Forelimb muscle (tissue), 1 donor: ENCODE data around the gene BRI3. TPM values are rescaled to one million over a fixed set of nuclear protein-coding genes. Genes with fewer than 3 reads are reported as not detected.

ENCODE experiments used
- DNase-seq: peaks from one replicate; pipeline ENCODE4 v3.0.0-alpha.2; 2013; ENCODE audit warnings: low read depth
- polyA plus RNA-seq: library from polyadenylated mRNA; unstranded; fragments of 120-200 nt; gene quantifications from one replicate; pipeline ENCODE4 v1.2.1, GENCODE V29; 2013; ENCODE audit not compliant: insufficient read length

The BRI3 gene, protein sequence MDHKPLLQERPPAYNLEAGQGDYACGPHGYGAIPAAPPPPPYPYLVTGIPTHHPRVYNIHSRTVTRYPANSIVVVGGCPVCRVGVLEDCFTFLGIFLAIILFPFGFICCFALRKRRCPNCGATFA
- polyA plus RNA-seq, result 89.3 TPM

- DNase-seq, result no peak
Observed at GRCh38 chr7:98280791-98281756, at the start of gene BRI3. BRI3 (plus strand) TSS chr7:98281686; CDS start chr7:98281796, 110 bp downstream.

DNA sequence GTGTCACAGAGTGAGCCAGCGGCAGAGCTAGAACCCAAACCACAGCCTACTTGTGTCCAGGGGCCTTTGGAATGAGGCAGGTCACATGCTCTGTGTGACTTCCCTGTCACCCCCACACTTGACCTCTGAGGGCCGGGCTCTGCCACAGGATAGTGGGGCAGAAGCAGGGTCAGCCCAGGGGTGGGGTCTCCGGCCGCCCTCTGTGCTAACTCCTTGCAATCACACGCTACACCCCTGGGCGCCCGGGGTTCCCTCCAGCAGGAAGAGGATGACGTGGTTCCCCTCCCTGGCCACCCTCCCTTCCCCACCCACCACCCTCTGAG lies 49.3 kb upstream of the BRI3 start:
- DNase-seq, result no peak

GRCh38 chr7:98232799-98233198 lies 48.7 kb upstream of the BRI3 start:
- DNase-seq, result no peak

- DNase-seq, result no peak
Observed at GRCh38 chr7:98233219-98234070, 48.0 kb upstream of the BRI3 start.

GRCh38 chr7:98234429-98235147 lies 46.9 kb upstream of the BRI3 start:
- DNase-seq, result no peak

DNA sequence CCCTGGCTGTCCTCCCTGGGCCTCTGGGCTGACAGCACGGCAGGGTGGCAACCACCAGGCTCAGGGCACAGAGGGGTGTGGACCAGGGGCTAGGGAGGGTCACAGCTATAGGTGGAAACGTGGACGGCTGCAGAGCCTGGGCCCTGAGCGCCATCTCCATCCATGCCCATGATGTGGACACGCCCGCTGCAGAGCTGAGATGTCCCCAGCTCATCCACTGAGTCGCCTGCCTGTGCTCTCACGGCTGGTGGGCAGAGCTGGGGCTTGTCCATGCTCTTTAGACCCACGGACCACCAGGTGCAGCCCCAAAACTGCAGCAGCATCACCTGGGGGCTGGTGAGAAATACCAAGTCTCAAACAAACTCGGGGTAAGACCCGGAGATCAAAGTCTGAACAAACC lies 45.6 kb upstream of the BRI3 start:
- DNase-seq, result no peak

DNA sequence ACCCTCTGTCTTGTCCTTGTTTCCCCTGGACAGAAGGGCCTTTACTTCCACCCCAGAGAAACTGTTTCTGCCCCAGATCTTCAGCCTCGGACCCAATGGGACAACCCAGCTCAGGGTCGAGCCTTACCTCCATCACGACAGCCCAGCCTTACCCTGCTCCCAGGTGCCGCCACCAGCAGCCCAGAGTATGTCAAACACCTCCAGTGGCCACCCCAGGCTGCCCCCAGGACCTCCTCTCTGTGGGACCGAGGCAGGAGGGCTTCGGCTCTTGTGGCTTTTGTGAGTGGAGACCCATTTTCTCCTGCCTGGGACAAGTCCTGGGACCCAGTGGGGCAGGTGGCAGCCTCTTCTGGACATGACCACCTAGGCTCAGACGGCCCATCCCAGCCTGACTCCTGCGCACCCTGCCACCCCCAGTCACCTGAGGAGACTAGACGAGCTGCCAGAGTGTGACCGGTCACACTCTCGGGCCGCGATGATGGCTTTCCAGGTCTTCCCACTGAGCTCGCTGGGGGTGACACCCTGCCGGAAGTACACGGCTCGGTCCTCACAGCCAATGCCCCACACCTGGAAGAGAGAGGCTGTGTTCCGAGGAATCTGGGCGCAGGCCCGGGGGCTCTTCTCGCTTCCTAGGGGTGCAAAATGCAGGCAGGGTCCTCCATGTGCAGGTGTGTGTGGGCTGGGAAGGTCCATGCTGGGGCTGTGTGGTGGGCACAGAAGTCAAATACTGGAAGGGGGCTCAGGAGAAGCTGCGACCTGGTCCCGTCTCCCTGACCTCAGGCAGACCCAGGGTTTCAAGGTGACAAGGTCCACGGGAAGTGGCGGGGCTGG lies 44.9 kb upstream of the BRI3 start:
- DNase-seq, result no peak

DNA sequence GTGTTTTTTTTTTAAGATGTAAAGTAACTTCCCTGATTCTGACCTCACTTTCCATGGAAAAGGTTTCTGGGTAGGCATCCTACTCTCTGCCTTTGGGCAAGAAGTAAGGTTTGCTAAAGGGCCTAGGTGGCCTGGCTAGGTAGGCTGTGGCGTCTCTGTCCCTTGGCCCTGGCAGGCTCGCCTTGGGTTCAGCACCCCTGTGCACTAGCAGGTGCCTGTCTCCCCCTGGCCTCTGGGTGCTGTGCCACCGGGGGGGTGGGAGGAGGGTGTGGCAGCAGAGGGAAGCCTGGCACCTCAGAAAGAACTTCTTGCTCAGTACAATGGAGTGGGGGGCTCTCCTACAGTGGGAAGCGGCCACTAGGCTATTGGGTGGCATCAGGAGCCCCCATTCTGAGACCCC lies 43.4 kb upstream of the BRI3 start:
- no peak for DNase-seq

- DNase-seq, result no peak
Observed at GRCh38 chr7:98238976-98239375, 42.5 kb upstream of the BRI3 start.

GRCh38 chr7:98240961-98241673 lies 40.4 kb upstream of the BRI3 start:
- DNase-seq, result no peak

DNA sequence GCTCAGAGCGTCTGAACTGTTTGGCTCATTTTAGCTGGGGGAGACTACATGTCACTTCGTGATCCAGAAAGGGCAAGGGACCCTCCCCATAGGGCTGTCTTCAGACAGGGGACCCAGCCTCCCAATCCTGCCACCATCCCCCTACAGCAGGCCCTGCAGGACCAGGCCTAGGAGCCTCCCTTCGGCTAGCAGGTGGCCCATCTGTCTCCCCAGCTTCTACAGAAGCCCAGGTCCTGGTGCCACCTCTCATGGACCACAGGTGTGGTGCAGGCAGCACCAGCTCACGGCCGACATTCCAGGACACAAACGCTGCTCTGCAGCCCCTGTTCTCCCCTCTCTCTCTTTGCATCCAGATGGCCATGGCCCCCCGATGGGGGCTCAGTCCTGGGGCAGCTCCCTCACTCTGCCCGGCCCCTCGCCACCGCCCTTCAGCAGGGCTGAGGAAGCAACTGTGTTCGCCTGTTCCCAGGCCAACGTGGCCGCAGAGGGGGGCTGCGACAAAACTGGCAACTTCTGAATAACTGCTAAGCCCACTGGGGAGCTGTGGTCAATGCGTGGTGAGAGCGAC lies 39.7 kb upstream of the BRI3 start:
- no peak for DNase-seq

GRCh38 chr7:98242342-98242741 lies 39.1 kb upstream of the BRI3 start:
- DNase-seq, result no peak

DNA sequence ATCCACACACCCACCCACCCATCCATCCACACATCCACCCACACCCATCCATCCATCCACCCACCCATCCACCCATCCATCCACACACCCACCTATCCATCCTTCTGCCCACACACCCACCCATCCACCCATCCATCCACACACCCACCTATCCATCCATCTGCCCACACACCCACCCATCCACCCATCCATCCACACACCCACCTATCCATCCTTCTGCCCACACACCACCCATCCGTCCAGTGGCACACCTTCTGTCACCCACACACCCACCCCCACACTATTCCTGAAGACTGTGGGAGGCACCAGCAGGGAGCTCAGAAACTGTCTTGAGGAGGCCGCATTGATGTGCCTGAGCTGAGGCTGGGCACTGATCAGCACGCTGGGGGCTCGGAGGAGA lies 38.6 kb upstream of the BRI3 start:
- no peak for DNase-seq

GRCh38 chr7:98244871-98245270 lies 36.6 kb upstream of the BRI3 start:
- DNase-seq, result no peak

DNA sequence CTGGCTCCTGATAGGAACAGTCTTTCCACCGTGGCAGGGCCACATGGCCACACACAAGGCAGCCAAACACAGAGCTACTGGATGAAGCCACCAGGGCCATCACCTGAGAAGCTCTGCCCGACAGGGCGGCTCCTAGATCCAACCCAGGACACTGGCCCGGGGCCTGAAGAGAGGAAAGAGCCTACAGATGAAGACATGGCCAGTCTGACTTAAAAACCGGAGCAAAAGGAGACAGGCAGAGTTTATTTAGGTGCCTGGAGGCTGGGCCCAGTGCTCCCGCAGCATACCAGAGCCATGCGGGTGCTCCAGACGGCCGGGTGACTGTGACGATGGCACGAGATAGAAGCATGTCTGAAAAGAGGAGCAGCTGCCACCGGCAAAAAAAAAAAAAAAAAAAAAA lies 33.3 kb upstream of the BRI3 start:
- no peak for DNase-seq

- no peak for DNase-seq
Observed at GRCh38 chr7:98249106-98249505, 32.4 kb upstream of the BRI3 start.

DNA sequence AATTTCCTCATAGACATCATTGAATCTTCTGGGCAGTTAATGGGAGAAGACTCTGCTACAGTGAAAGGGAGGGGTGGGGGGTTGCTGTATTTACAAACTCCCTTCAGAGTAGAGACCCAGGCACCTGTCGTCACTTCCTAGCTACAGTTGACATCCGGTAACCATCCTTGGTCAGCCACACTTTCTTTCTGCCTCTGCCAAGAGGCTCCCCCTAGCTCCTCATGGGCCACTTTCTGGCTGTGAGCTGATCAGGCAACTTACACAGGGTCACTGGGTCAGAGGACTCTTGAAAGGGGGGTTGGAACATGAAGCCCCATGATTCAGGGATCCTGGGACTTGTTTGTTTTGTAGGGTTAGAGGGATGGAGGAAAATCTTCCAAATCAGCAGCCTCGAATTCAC lies 30.7 kb upstream of the BRI3 start:
- DNase-seq, result no peak

DNA sequence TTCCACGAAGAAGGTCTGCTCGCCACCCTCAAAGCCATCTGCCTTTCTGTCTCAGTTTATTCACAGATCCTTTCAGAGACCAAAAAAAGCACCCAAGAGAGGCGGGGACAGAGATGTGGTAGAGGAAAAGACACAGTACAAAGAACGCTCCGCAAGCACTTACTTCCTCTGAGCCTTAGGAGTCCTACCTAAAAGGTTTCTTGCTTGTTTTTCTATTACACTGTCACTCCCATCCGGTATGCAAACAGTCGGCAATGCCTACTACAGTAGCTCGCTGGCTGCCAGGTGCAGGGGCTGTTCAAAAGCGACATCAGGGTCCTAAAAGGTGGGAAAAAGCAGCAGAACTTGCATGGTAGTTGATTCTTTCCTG lies 30.3 kb upstream of the BRI3 start:
- no peak for DNase-seq

GRCh38 chr7:98251601-98252424 lies 29.7 kb upstream of the BRI3 start, which contains the start of gene TECPR1:
TECPR1 (minus strand) TSS chr7:98252232; CDS start chr7:98246146, 6,086 bp downstream.
- peak; percentile 60 for DNase-seq
